ENCODE results near the gene SPEN. TPM values are rescaled to one million over a fixed set of nuclear protein-coding genes. Genes with fewer than 3 reads are reported as not detected.

The SPEN gene
- total RNA-seq, 4 donors from 2014 or later: 41.4 to 63.6 (median 42.9) TPM

DNA sequence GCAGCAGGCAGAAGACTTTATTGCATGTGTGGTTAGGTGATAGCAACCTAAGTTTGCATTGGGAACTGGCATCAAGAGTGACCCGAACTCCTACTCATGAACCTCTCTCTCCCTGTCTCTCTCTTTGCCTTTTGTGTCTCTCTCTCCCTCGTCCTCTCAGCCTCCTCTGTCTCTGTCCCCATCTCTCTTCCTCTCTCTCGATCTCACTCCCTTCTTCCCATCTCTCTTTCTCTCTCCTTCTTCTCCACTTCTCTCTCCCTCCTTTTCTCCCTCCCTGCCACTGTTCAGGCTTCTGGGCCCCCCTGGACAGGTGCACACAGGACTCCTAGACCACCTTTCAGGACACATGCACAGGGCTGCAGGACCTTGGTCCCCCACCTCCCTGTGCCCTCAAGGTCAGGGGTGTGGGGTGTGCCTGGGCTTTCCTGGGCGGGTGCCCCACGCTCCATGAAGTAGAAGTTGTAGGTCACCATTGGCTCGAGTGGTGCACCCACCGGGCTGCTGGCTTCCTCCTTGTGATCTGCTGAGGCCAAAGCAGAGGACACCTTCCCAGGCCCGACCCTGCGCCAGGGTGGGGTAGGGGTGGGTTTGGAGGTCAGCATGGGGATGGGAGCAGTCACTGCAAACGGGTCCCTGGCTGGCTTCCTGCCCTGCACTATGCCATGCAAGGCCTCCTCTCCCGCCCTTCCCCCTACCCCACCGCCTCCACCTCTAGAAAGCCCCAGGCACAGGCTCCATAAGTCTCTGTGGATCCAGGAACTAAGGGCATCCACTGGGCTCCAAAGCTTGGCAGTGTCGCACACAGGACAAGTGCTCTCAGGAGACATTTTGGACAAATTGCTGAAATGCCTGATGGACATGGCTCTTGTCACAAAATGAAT lies 141.6 kb downstream of the SPEN start:
- 87 to 92% methylated on average over 13 of the region's 13 CpGs for WGBS, 2 donors
- intact Hi-C loops (cut with DNase I; ENCODE audit: low total_unique reads): no loop called here
- TF ChIP-seq, protein P1, sequence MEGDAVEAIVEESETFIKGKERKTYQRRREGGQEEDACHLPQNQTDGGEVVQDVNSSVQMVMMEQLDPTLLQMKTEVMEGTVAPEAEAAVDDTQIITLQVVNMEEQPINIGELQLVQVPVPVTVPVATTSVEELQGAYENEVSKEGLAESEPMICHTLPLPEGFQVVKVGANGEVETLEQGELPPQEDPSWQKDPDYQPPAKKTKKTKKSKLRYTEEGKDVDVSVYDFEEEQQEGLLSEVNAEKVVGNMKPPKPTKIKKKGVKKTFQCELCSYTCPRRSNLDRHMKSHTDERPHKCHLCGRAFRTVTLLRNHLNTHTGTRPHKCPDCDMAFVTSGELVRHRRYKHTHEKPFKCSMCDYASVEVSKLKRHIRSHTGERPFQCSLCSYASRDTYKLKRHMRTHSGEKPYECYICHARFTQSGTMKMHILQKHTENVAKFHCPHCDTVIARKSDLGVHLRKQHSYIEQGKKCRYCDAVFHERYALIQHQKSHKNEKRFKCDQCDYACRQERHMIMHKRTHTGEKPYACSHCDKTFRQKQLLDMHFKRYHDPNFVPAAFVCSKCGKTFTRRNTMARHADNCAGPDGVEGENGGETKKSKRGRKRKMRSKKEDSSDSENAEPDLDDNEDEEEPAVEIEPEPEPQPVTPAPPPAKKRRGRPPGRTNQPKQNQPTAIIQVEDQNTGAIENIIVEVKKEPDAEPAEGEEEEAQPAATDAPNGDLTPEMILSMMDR (IDR thresholded peaks at IDR 0.05): no peak
- no peak for TF ChIP-seq POLR2A (IDR thresholded peaks at IDR 0.05)
- no peak overlapping the region for H3K4me3 ChIP-seq (ENCODE audit: low read depth, poor library complexity, severe bottlenecking)
- DNase-seq (ENCODE audit: low spot score in 2 of 2): no peak

DNA sequence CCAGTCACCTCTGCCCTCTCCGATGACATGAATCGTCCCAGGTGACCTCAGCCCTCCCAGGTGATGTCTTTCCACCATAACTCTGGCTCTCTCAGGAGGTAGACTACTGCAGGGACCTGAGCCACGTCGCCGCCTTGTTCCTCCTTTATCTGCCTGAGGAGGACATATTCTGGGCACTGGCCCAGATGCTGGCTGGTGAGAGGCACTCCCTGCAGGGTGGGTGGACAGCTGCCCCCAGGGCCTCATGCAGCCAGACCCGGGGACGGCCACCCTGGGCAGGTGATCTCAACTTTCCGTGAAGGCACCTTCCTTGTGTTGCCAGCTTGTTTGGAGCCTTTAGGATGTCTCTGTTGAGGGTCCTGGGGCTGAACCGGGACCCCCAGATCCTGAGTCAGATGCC lies 142.3 kb downstream of the SPEN start:
- 75 to 78% methylated on average over 6 to 9 of the region's 9 CpGs for WGBS, 2 donors
- TF ChIP-seq, protein P1 (IDR thresholded peaks at IDR 0.05): no peak
- TF ChIP-seq POLR2A (IDR thresholded peaks at IDR 0.05): no peak
- intact Hi-C loops (cut with DNase I; ENCODE audit: low total_unique reads): no loop called here
- DNase-seq (ENCODE audit: low spot score in 2 of 2): no peak
- H3K4me3 ChIP-seq (ENCODE audit: low read depth, poor library complexity, severe bottlenecking): no peak overlapping the region

Other genes starting within 250 kb of the SPEN start
- gene DDI2, start 230.2 kb upstream of the SPEN start, total RNA-seq: 10 to 100 TPM; 23.7 to 58.6 (median 37.0) TPM
- 10 to 100 TPM; 55.5 to 98.7 (median 61.9) TPM for gene PLEKHM2, start 163.4 kb upstream of the SPEN start, total RNA-seq
- gene SLC25A34, start 111.4 kb upstream of the SPEN start, total RNA-seq: 1 to 10 TPM in 2 of 4 donors, under 1 TPM in 2; 0.38 to 1.8 (median 0.99) TPM
- gene TMEM82, start 105.2 kb upstream of the SPEN start, total RNA-seq: not detected
- gene FBLIM1, start 88.9 kb upstream of the SPEN start, total RNA-seq: 10 to 100 TPM; 11.5 to 41.7 (median 17.7) TPM
- 1 to 10 TPM in 2 of 4 donors, under 1 TPM in 2; 0.62 to 1.4 (median 0.94) TPM for gene UQCRHL, start 40.1 kb upstream of the SPEN start, total RNA-seq
- 10 to 100 TPM; 25.9 to 42.4 (median 29.3) TPM for gene ZBTB17, start 128.4 kb downstream of the SPEN start, total RNA-seq
- gene SRARP, start 156.5 kb downstream of the SPEN start, total RNA-seq: not detected
- 1 to 10 TPM; 2.4 to 4.2 (median 3.0) TPM for gene HSPB7, start 170.3 kb downstream of the SPEN start, total RNA-seq
- 1 to 10 TPM in 1 of 4 donors, under 1 TPM in 2, not detected in 1; 0.10 to 1.3 (median 0.63) TPM for gene CLCNKA, start 174.3 kb downstream of the SPEN start, total RNA-seq
- under 1 TPM in 1 of 4 donors, not detected in 3; 0.26 TPM for gene CLCNKB, start 196.1 kb downstream of the SPEN start, total RNA-seq
- 1 to 10 TPM; 1.1 to 2.6 (median 1.7) TPM for gene FAM131C, start 225.9 kb downstream of the SPEN start, total RNA-seq

Measured in lower leg skin (tissue), 4 donors.